ENCODE data around the gene ITK. TPM values are rescaled to one million over a fixed set of nuclear protein-coding genes. Genes with fewer than 3 reads are reported as not detected.
"Not testable (repeated sequence)": the region's sequence is repeated elsewhere in the genome, so short reads cannot be mapped to it uniquely, and the experiment has no call there.

Gene ITK
- polyA plus RNA-seq, 2 donors, result 0.58 to 0.84 TPM

- WGBS, 2 donors, result 70 to 75% methylated on average over 4 of the region's 4 CpGs
- Histone ChIP-seq H3K27ac (ENCODE audit: low read depth in 2 of 2, low read length in 1 of 2) (no peak overlapping the region), H3K9me3 (ENCODE audit: control insufficient read depth in 2 of 2, insufficient read depth in 1 of 2, low read depth in 1 of 2, low read length in 1 of 2) (no peaks in the 10 kb centered on the region), H3K27me3 (ENCODE audit: control insufficient read depth in 1 of 2, insufficient read depth in 2 of 2, low read length in 2 of 2) (peaks cover 0 to 3% of the 10 kb centered on the region in 2 donors), H3K4me3 (ENCODE audit: low read depth in 1 of 2, low read length in 2 of 2) (no peak overlapping the region), H3K36me3 (ENCODE audit: control insufficient read depth in 2 of 2, insufficient read depth in 2 of 2, low read length in 1 of 2) (no peaks in the 10 kb centered on the region), H3K4me1 (ENCODE audit: control insufficient read depth in 2 of 2, insufficient read depth in 2 of 2, low read length in 1 of 2) (no peaks in the 10 kb centered on the region)
Measured at GRCh38 chr5:157201857-157202256, 21.2 kb downstream of the ITK start.

- WGBS, 2 donors, result 52 to 66% methylated on average over 4 of the region's 4 CpGs
- Histone ChIP-seq H3K4me1 (ENCODE audit: control insufficient read depth in 2 of 2, insufficient read depth in 2 of 2, low read length in 1 of 2) (no peaks in the 10 kb centered on the region), H3K9me3 (ENCODE audit: control insufficient read depth in 2 of 2, insufficient read depth in 1 of 2, low read depth in 1 of 2, low read length in 1 of 2) (no peaks in the 10 kb centered on the region), H3K27ac (ENCODE audit: low read depth in 2 of 2, low read length in 1 of 2) (no peak overlapping the region), H3K4me3 (ENCODE audit: low read depth in 1 of 2, low read length in 2 of 2) (no peak overlapping the region), H3K27me3 (ENCODE audit: control insufficient read depth in 1 of 2, insufficient read depth in 2 of 2, low read length in 2 of 2) (peaks cover 0 to 3% of the 10 kb centered on the region in 2 donors), H3K36me3 (ENCODE audit: control insufficient read depth in 2 of 2, insufficient read depth in 2 of 2, low read length in 1 of 2) (no peaks in the 10 kb centered on the region)
Measured at GRCh38 chr5:157203417-157203816, 22.8 kb downstream of the ITK start.

- Histone ChIP-seq H3K27me3 (ENCODE audit: control insufficient read depth in 1 of 2, insufficient read depth in 2 of 2, low read length in 2 of 2) (peaks cover 0 to 3% of the 10 kb centered on the region in 2 donors), H3K4me1 (ENCODE audit: control insufficient read depth in 2 of 2, insufficient read depth in 2 of 2, low read length in 1 of 2) (no peaks in the 10 kb centered on the region), H3K9me3 (ENCODE audit: control insufficient read depth in 2 of 2, insufficient read depth in 1 of 2, low read depth in 1 of 2, low read length in 1 of 2) (no peaks in the 10 kb centered on the region), H3K4me3 (ENCODE audit: low read depth in 1 of 2, low read length in 2 of 2) (no peak overlapping the region), H3K27ac (ENCODE audit: low read depth in 2 of 2, low read length in 1 of 2) (no peak overlapping the region), H3K36me3 (ENCODE audit: control insufficient read depth in 2 of 2, insufficient read depth in 2 of 2, low read length in 1 of 2) (no peaks in the 10 kb centered on the region)
- WGBS, 2 donors, result 66 to 75% methylated on average over 4 of the region's 4 CpGs
Measured at GRCh38 chr5:157204765-157205164, 24.1 kb downstream of the ITK start.

- Histone ChIP-seq H3K4me3 (ENCODE audit: low read depth in 1 of 2, low read length in 2 of 2) (no peak overlapping the region), H3K27me3 (ENCODE audit: control insufficient read depth in 1 of 2, insufficient read depth in 2 of 2, low read length in 2 of 2) (peaks cover 0 to under 1% of the 10 kb centered on the region in 2 donors), H3K9me3 (ENCODE audit: control insufficient read depth in 2 of 2, insufficient read depth in 1 of 2, low read depth in 1 of 2, low read length in 1 of 2) (no peaks in the 10 kb centered on the region), H3K4me1 (ENCODE audit: control insufficient read depth in 2 of 2, insufficient read depth in 2 of 2, low read length in 1 of 2) (no peaks in the 10 kb centered on the region), H3K27ac (ENCODE audit: low read depth in 2 of 2, low read length in 1 of 2) (no peak overlapping the region), H3K36me3 (ENCODE audit: control insufficient read depth in 2 of 2, insufficient read depth in 2 of 2, low read length in 1 of 2) (no peaks in the 10 kb centered on the region)
- 76 to 86% methylated on average over 6 of the region's 6 CpGs for WGBS, 2 donors
Measured at GRCh38 chr5:157205708-157206107, 25.1 kb downstream of the ITK start.

GRCh38 chr5:157210652-157211051 lies 30.0 kb downstream of the ITK start:
- not testable (repeated sequence) for H3K4me1 ChIP-seq (ENCODE audit: control insufficient read depth in 2 of 2, insufficient read depth in 2 of 2, low read length in 1 of 2); H3K9me3 ChIP-seq (ENCODE audit: control insufficient read depth in 2 of 2, insufficient read depth in 1 of 2, low read depth in 1 of 2, low read length in 1 of 2); H3K27me3 ChIP-seq (ENCODE audit: control insufficient read depth in 1 of 2, insufficient read depth in 2 of 2, low read length in 2 of 2); H3K27ac ChIP-seq (ENCODE audit: low read depth in 2 of 2, low read length in 1 of 2); H3K4me3 ChIP-seq (ENCODE audit: low read depth in 1 of 2, low read length in 2 of 2); H3K36me3 ChIP-seq (ENCODE audit: control insufficient read depth in 2 of 2, insufficient read depth in 2 of 2, low read length in 1 of 2)
- WGBS, 2 donors, result 55 to 64% methylated on average over 1 of the region's 1 CpG

- WGBS, 2 donors, result 81 to 87% methylated on average over 5 of the region's 5 CpGs
Measured at GRCh38 chr5:157212307-157212706, 31.7 kb downstream of the ITK start.

GRCh38 chr5:157213527-157214243 lies 33.0 kb downstream of the ITK start:
- Histone ChIP-seq H3K36me3 (ENCODE audit: control insufficient read depth in 2 of 2, insufficient read depth in 2 of 2, low read length in 1 of 2) (no peaks in the 10 kb centered on the region), H3K9me3 (ENCODE audit: control insufficient read depth in 2 of 2, insufficient read depth in 1 of 2, low read depth in 1 of 2, low read length in 1 of 2) (no peaks in the 10 kb centered on the region), H3K27me3 (ENCODE audit: control insufficient read depth in 1 of 2, insufficient read depth in 2 of 2, low read length in 2 of 2) (no peaks in the 10 kb centered on the region), H3K4me1 (ENCODE audit: control insufficient read depth in 2 of 2, insufficient read depth in 2 of 2, low read length in 1 of 2) (no peaks in the 10 kb centered on the region), H3K4me3 (ENCODE audit: low read depth in 1 of 2, low read length in 2 of 2) (no peak overlapping the region), H3K27ac (ENCODE audit: low read depth in 2 of 2, low read length in 1 of 2) (no peak overlapping the region)
- WGBS, 2 donors, result 76 to 84% methylated on average over 7 of the region's 7 CpGs

More at GRCh38 chr5:157212307-157212706, 31.7 kb downstream of the ITK start:
- Histone ChIP-seq H3K4me3 (ENCODE audit: low read depth in 1 of 2, low read length in 2 of 2) (no peak overlapping the region), H3K36me3 (ENCODE audit: control insufficient read depth in 2 of 2, insufficient read depth in 2 of 2, low read length in 1 of 2) (no peaks in the 10 kb centered on the region), H3K27ac (ENCODE audit: low read depth in 2 of 2, low read length in 1 of 2) (no peak overlapping the region), H3K4me1 (ENCODE audit: control insufficient read depth in 2 of 2, insufficient read depth in 2 of 2, low read length in 1 of 2) (no peaks in the 10 kb centered on the region), H3K9me3 (ENCODE audit: control insufficient read depth in 2 of 2, insufficient read depth in 1 of 2, low read depth in 1 of 2, low read length in 1 of 2) (no peaks in the 10 kb centered on the region), H3K27me3 (ENCODE audit: control insufficient read depth in 1 of 2, insufficient read depth in 2 of 2, low read length in 2 of 2) (no peaks in the 10 kb centered on the region)

GRCh38 chr5:157214415-157214814 lies 33.8 kb downstream of the ITK start:
- H3K4me3 ChIP-seq (ENCODE audit: low read depth in 1 of 2, low read length in 2 of 2), result no peak overlapping the region

GRCh38 chr5:157214861-157215513 lies 34.3 kb downstream of the ITK start:
- Histone ChIP-seq H3K36me3 (ENCODE audit: control insufficient read depth in 2 of 2, insufficient read depth in 2 of 2, low read length in 1 of 2) (no peaks in the 10 kb centered on the region), H3K9me3 (ENCODE audit: control insufficient read depth in 2 of 2, insufficient read depth in 1 of 2, low read depth in 1 of 2, low read length in 1 of 2) (no peaks in the 10 kb centered on the region), H3K27ac (ENCODE audit: low read depth in 2 of 2, low read length in 1 of 2) (peak overlapping the region in 1 of 2 donors; percentile 17), H3K27me3 (ENCODE audit: control insufficient read depth in 1 of 2, insufficient read depth in 2 of 2, low read length in 2 of 2) (no peaks in the 10 kb centered on the region), H3K4me1 (ENCODE audit: control insufficient read depth in 2 of 2, insufficient read depth in 2 of 2, low read length in 1 of 2) (no peaks in the 10 kb centered on the region), H3K4me3 (ENCODE audit: low read depth in 1 of 2, low read length in 2 of 2) (no peak overlapping the region)
- WGBS, 2 donors, result 77 to 81% methylated on average over 10 of the region's 10 CpGs

More at GRCh38 chr5:157214415-157214814, 33.8 kb downstream of the ITK start:
- H3K27me3 ChIP-seq (ENCODE audit: control insufficient read depth in 1 of 2, insufficient read depth in 2 of 2, low read length in 2 of 2), result no peaks in the 10 kb centered on the region
- H3K9me3 ChIP-seq (ENCODE audit: control insufficient read depth in 2 of 2, insufficient read depth in 1 of 2, low read depth in 1 of 2, low read length in 1 of 2), result no peaks in the 10 kb centered on the region
- H3K36me3 ChIP-seq (ENCODE audit: control insufficient read depth in 2 of 2, insufficient read depth in 2 of 2, low read length in 1 of 2), result no peaks in the 10 kb centered on the region
- no peak overlapping the region for H3K27ac ChIP-seq (ENCODE audit: low read depth in 2 of 2, low read length in 1 of 2)
- no peaks in the 10 kb centered on the region for H3K4me1 ChIP-seq (ENCODE audit: control insufficient read depth in 2 of 2, insufficient read depth in 2 of 2, low read length in 1 of 2)

Data from esophagus (tissue), 2 donors.